PC-3 (cell line): ENCODE measurements around the gene CTNND2. TPM values are rescaled to one million over a fixed set of nuclear protein-coding genes. Genes with fewer than 3 reads are reported as not detected.

Source experiments
- ATAC-seq: fragments of 200-7000 bp; cut with Tn5 transposase; 2 replicates; pipeline ENCODE4 v1.9.1; 2020; ENCODE audit warnings: mild to moderate bottlenecking, moderate library complexity
- BruUV-seq: library from RNA; stranded (reverse); fragments of 400-500 nt; replicated peaks from 2 replicates; lab custom pipeline; 2021; lab: Mats Ljungman, UMichigan
- CTCF ChIA-PET: fragments of 300-600 bp; sonication (Branson Sonifier 250); formaldehyde crosslinking; loops from one replicate; lab custom pipeline; 2022; ENCODE audit warnings: antibody characterized with exemption; lab: Charles Lee
- POLR2A ChIA-PET: fragments of 300-600 bp; sonication (Branson Sonifier 250); formaldehyde crosslinking; loops from one replicate; lab custom pipeline; 2022; ENCODE audit warnings: antibody characterized with exemption; ENCODE audit not compliant: unreplicated experiment; lab: Charles Lee
- DNase-seq: peaks from one replicate; pipeline ENCODE4 v3.0.0-alpha.2; 2015
- H2AFZ ChIP-seq: fragments of 300-600 bp; sonication (generic); 2 replicates; pipeline ENCODE4 v1.6.0; 2016; ENCODE audit warnings: antibody characterized with exemption, low read length
- H3F3A ChIP-seq: fragments of 300-600 bp; sonication (generic); one replicate; pipeline ENCODE4 v1.6.0; 2017; ENCODE audit warnings: antibody characterized with exemption, low read length, control low read depth, mild to moderate bottlenecking; ENCODE audit not compliant: unreplicated experiment
- H3K27ac ChIP-seq: fragments of 300-600 bp; sonication (generic); 2 replicates; pipeline ENCODE4 v1.5.1; 2016; ENCODE audit warnings: mild to moderate bottlenecking, low read length
- H3K27me3 ChIP-seq: fragments of 300-600 bp; sonication (generic); 2 replicates; pipeline ENCODE4 v1.6.1; 2016; ENCODE audit warnings: low read length, mixed read lengths
- H3K36me3 ChIP-seq: fragments of 300-600 bp; sonication (generic); 2 replicates; pipeline ENCODE4 v1.6.1; 2016; ENCODE audit warnings: low read depth, mixed run types, low read length, mixed read lengths
- H3K4me1 ChIP-seq: fragments of 300-600 bp; sonication (generic); 2 replicates; pipeline ENCODE4 v1.5.1; 2016; ENCODE audit warnings: low read length; ENCODE audit not compliant: insufficient read depth
- H3K4me2 ChIP-seq: fragments of 300-600 bp; sonication (generic); 2 replicates; pipeline ENCODE4 v1.6.0; 2016; ENCODE audit warnings: low read length
- H3K4me3 ChIP-seq: fragments of 300-600 bp; sonication (generic); 2 replicates; pipeline ENCODE4 v1.5.1; 2016; ENCODE audit warnings: mild to moderate bottlenecking, low read length, mixed read lengths
- H3K79me2 ChIP-seq: fragments of 300-600 bp; sonication (generic); 2 replicates; pipeline ENCODE4 v1.6.1; 2017; ENCODE audit warnings: low read length, mixed read lengths
- H3K9ac ChIP-seq: fragments of 300-600 bp; sonication (generic); 2 replicates; pipeline ENCODE4 v1.6.0; 2016; ENCODE audit warnings: mild to moderate bottlenecking, low read length
- H3K9me2 ChIP-seq: fragments of 300-600 bp; sonication (generic); replicated peaks from 2 replicates; pipeline ENCODE4 v1.6.1; 2016; ENCODE audit warnings: mixed run types, low read length, mixed read lengths
- H3K9me3 ChIP-seq: fragments of 300-600 bp; sonication (generic); 2 replicates; pipeline ENCODE4 v1.6.1; 2016; ENCODE audit warnings: low read length, mixed read lengths
- H4K20me1 ChIP-seq: fragments of 300-600 bp; sonication (generic); 2 replicates; pipeline ENCODE4 v1.6.1; 2016; ENCODE audit warnings: low read length, mixed read lengths
- CTCF ChIP-seq: fragments of 300-600 bp; sonication (generic); conservative IDR thresholded peaks from 2 replicates; pipeline ENCODE4 v1.5.1; 2017; ENCODE audit warnings: antibody characterized with exemption, low read depth, mild to moderate bottlenecking, low read length
- EZH2 ChIP-seq: fragments of 300-600 bp; sonication (generic); IDR thresholded peaks from one replicate; pipeline ENCODE4 v1.6.1; 2017; ENCODE audit warnings: antibody characterized with exemption, mild to moderate bottlenecking, low read length; ENCODE audit not compliant: unreplicated experiment
- EZH2phosphoT487 ChIP-seq: fragments of 300-600 bp; sonication (generic); IDR thresholded peaks from 2 replicates; pipeline ENCODE4 v1.6.1; 2018; ENCODE audit warnings: mild to moderate bottlenecking, antibody characterized with exemption, low read length, borderline replicate concordance
- intact Hi-C: fragments of 100-400 bp; cut with micrococcal nuclease; formaldehyde crosslinking; loops from 2 replicates; pipeline ENCODE4 v1.9.0; 2023
- total RNA-seq: library from RNA; depleted of rRNA; stranded (reverse); fragments of >200 nt; gene quantifications from 2 replicates; pipeline ENCODE4 v1.2.3, GENCODE V29; 2014

CTNND2 gene
- total RNA-seq, 1 experiment from 2014 or later = 1.8 TPM

GRCh38 chr5:11878814-11879213 lies 25.4 kb downstream of the CTNND2 start:
- H3K9ac ChIP-seq = no peak overlapping the region
- intact Hi-C loops = no loop called here
- H3K79me2 ChIP-seq = no peaks in the 10 kb centered on the region
- POLR2A ChIA-PET = no interaction called here
- CTCF ChIA-PET = no interaction called here
- H3K27me3 ChIP-seq = peaks cover 8% of the 10 kb centered on the region
- H3K9me3 ChIP-seq = no peaks in the 10 kb centered on the region
- H2AFZ ChIP-seq = no peak overlapping the region
- BruUV-seq = no TSS peak
- H3K27ac ChIP-seq = no peak overlapping the region
- no peaks in the 10 kb centered on the region for H3K36me3 ChIP-seq
- ATAC-seq = no peak
- H3K4me3 ChIP-seq = no peak overlapping the region
- no peaks in the 10 kb centered on the region for H3F3A ChIP-seq
- no peaks in the 10 kb centered on the region for H3K4me1 ChIP-seq
- no peak for DNase-seq
- no peaks in the 10 kb centered on the region for H4K20me1 ChIP-seq
- H3K9me2 ChIP-seq = no peaks in the 10 kb centered on the region
- H3K4me2 ChIP-seq = no peak overlapping the region
- TF ChIP-seq EZH2 (no peak), CTCF (no peak), EZH2phosphoT487 (no peak)

DNA sequence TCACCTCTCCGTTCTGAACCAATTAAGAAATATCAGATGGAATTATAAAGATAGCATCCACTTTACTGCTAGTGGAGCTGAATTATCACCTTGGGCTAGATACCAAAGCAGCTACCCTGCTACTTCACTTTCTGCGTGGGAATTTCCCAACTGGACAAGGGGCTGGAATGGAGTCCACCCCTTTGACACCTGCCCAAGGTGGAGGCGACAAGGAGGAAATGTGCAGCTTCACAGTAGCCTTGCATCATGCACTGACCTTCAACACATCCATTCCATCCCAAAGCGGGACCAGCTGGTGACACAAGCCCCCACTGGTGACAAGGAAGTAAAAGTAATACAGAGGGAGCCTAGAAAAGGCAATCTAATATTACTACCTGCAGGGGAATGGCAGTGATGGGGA lies 30.7 kb downstream of the CTNND2 start:
- H3K4me1 ChIP-seq = no peaks in the 10 kb centered on the region
- H3F3A ChIP-seq = no peaks in the 10 kb centered on the region
- H3K9me2 ChIP-seq = no peaks in the 10 kb centered on the region
- H3K36me3 ChIP-seq = no peaks in the 10 kb centered on the region
- H3K4me3 ChIP-seq = no peak overlapping the region
- H3K27me3 ChIP-seq = peaks cover 8% of the 10 kb centered on the region
- H4K20me1 ChIP-seq = no peaks in the 10 kb centered on the region
- no peak overlapping the region for H3K4me2 ChIP-seq
- no peak overlapping the region for H3K9ac ChIP-seq
- ChIA-PET POLR2A (no interaction called here), CTCF (no interaction called here)
- no TSS peak for BruUV-seq
- H2AFZ ChIP-seq = no peak overlapping the region
- no peaks in the 10 kb centered on the region for H3K79me2 ChIP-seq
- intact Hi-C loops = no loop called here
- no peak for DNase-seq
- no peak for TF ChIP-seq EZH2
- no peak for TF ChIP-seq CTCF
- TF ChIP-seq EZH2phosphoT487 = no peak
- no peak for ATAC-seq
- no peaks in the 10 kb centered on the region for H3K9me3 ChIP-seq
- H3K27ac ChIP-seq = no peak overlapping the region

DNA sequence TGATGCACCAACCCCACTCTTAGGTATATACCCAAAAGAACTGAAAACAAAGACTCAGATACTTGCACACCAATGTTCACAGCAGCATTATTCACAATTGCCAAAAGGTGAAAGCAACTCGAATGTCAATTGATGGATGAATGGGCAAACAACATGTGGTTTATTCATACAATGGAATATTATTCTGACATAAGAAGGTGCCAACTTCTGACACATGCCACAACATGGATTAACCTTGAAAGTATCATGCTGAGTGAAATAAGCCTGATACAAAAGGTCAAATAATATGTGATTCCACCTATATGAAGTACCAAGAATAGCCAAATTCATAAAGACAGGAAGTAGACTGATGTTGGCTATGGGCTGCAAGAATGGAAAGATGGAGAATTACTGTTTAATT lies 35.0 kb downstream of the CTNND2 start:
- H3K4me3 ChIP-seq = no peak overlapping the region
- H2AFZ ChIP-seq = no peak overlapping the region
- no peaks in the 10 kb centered on the region for H3K36me3 ChIP-seq
- H3K9me2 ChIP-seq = no peaks in the 10 kb centered on the region
- no peaks in the 10 kb centered on the region for H3K4me1 ChIP-seq
- no peaks in the 10 kb centered on the region for H3K79me2 ChIP-seq
- TF ChIP-seq EZH2 (no peak), CTCF (no peak), EZH2phosphoT487 (no peak)
- H4K20me1 ChIP-seq = no peaks in the 10 kb centered on the region
- ATAC-seq = no peak
- no peaks in the 10 kb centered on the region for H3F3A ChIP-seq
- no peaks in the 10 kb centered on the region for H3K9me3 ChIP-seq
- ChIA-PET POLR2A (no interaction called here), CTCF (no interaction called here)
- no peak overlapping the region for H3K9ac ChIP-seq
- H3K27ac ChIP-seq = no peak overlapping the region
- no peak for DNase-seq
- H3K4me2 ChIP-seq = no peak overlapping the region
- intact Hi-C loops = no loop called here
- BruUV-seq = no TSS peak
- peaks cover 12% of the 10 kb centered on the region; the same call in 1 of the 2 replicates for H3K27me3 ChIP-seq
